IMR-90 (cell line): ENCODE measurements around the gene IPO13. TPM values are rescaled to one million over a fixed set of nuclear protein-coding genes. Genes with fewer than 3 reads are reported as not detected.

Experiments used
- ATAC-seq: fragments of 200-7000 bp; cut with Tn5 transposase; 2 replicates; pipeline ENCODE4 v1.9.1; 2020; ENCODE audit warnings: low read depth, mild to moderate bottlenecking, moderate library complexity
- BruUV-seq: library from RNA; stranded (reverse); fragments of 400-500 nt; replicated peaks from 2 replicates; lab custom pipeline; 2021; lab: Mats Ljungman, UMichigan
- CTCF ChIA-PET: fragments of 300-600 bp; formaldehyde crosslinking; extraction: SDS; loops from one replicate; lab custom pipeline; 2021; ENCODE audit warnings: antibody characterized with exemption; lab: Yijun Ruan, JAX
- POLR2A ChIA-PET: fragments of 300-600 bp; sonication (Branson Sonifier 250); formaldehyde crosslinking; loops from one replicate; lab custom pipeline; 2022; ENCODE audit warnings: antibody characterized with exemption; ENCODE audit not compliant: unreplicated experiment; lab: Charles Lee
- DNase-seq: peaks from one replicate; pipeline ENCODE4 v3.0.0; 2013
- H2AFZ ChIP-seq: replicated peaks from 2 replicates; pipeline ENCODE3; 2013; ENCODE audit warnings: low read length, mild to moderate bottlenecking; ENCODE audit not compliant: poor library complexity
- H2AK5ac ChIP-seq: 2 replicates; pipeline ENCODE4 v1.6.1; 2013; ENCODE audit warnings: low read depth, low read length, inconsistent platforms
- H2AK9ac ChIP-seq: replicated peaks from 2 replicates; pipeline ENCODE3; 2013; ENCODE audit warnings: mild to moderate bottlenecking, low read depth, low read length, moderate library complexity; ENCODE audit not compliant: poor library complexity
- H2BK120ac ChIP-seq: 2 replicates; pipeline ENCODE4 v1.6.1; 2013; ENCODE audit warnings: low read depth, low read length, inconsistent platforms
- H2BK15ac ChIP-seq: 3 replicates; pipeline ENCODE4 v1.6.1; 2013; ENCODE audit warnings: low read depth, low read length, inconsistent platforms
- H2BK20ac ChIP-seq: 2 replicates; pipeline ENCODE4 v1.6.1; 2013; ENCODE audit warnings: low read depth, mild to moderate bottlenecking, inconsistent platforms, low read length, moderate library complexity
- H2BK5ac ChIP-seq: 2 replicates; pipeline ENCODE4 v1.6.1; 2013; ENCODE audit warnings: mild to moderate bottlenecking, low read depth, low read length, inconsistent platforms; ENCODE audit not compliant: poor library complexity, severe bottlenecking
- H3K14ac ChIP-seq: replicated peaks from 2 replicates; pipeline ENCODE4 v1.6.1; 2013; ENCODE audit warnings: low read depth, low read length, inconsistent platforms
- H3K18ac ChIP-seq: 2 replicates; pipeline ENCODE4 v1.6.1; 2013; ENCODE audit warnings: low read depth, low read length, control low read depth
- H3K23ac ChIP-seq: 2 replicates; pipeline ENCODE4 v1.6.1; 2013; ENCODE audit warnings: low read depth, low read length, inconsistent platforms
- H3K27ac ChIP-seq: 2 replicates; pipeline ENCODE4 v1.5.1; 2013; ENCODE audit warnings: mild to moderate bottlenecking, control low read depth, low read length; ENCODE audit not compliant: insufficient read depth
- H3K27me3 ChIP-seq: 2 replicates; pipeline ENCODE4 v1.6.1; 2013; ENCODE audit warnings: low read length; ENCODE audit not compliant: control insufficient read depth, insufficient read depth
- H3K36me3 ChIP-seq: 2 replicates; pipeline ENCODE4 v1.6.1; 2013; ENCODE audit warnings: low read length, mixed read lengths; ENCODE audit not compliant: control insufficient read depth, insufficient read depth
- H3K4ac ChIP-seq: 2 replicates; pipeline ENCODE4 v1.6.1; 2013; ENCODE audit warnings: low read depth, low read length, inconsistent platforms
- H3K4me1 ChIP-seq: 2 replicates; pipeline ENCODE4 v1.6.1; 2013; ENCODE audit warnings: low read length, mixed read lengths; ENCODE audit not compliant: control insufficient read depth, insufficient read depth
- H3K4me2 ChIP-seq: 2 replicates; pipeline ENCODE4 v1.6.1; 2013; ENCODE audit warnings: low read depth, mild to moderate bottlenecking, control low read depth, low read length, moderate library complexity
- H3K4me3 ChIP-seq: 2 replicates; pipeline ENCODE4 v1.5.1; 2013; ENCODE audit warnings: low read depth, mild to moderate bottlenecking, control low read depth, low read length, moderate library complexity; ENCODE audit not compliant: insufficient read depth
- H3K56ac ChIP-seq: 2 replicates; pipeline ENCODE4 v1.6.1; 2013; ENCODE audit warnings: low read length, inconsistent platforms; ENCODE audit not compliant: insufficient read depth; ENCODE audit errors: extremely low read depth
- H3K79me1 ChIP-seq, 2 experiments: 2 replicates each; pipeline ENCODE4 v1.6.1; 2013; ENCODE audit warnings: low read length in 2 of 2, inconsistent platforms in 1 of 2, low read depth in 1 of 2
- H3K9ac ChIP-seq: 2 replicates; pipeline ENCODE4 v1.6.1; 2013; ENCODE audit warnings: low read depth, low read length, control low read depth
- H3K9me1 ChIP-seq: 2 replicates; pipeline ENCODE4 v1.6.1; 2013; ENCODE audit warnings: low read length, inconsistent platforms; ENCODE audit not compliant: insufficient read depth
- H3K9me3 ChIP-seq: 2 replicates; pipeline ENCODE4 v1.6.1; 2013; ENCODE audit warnings: low read length; ENCODE audit not compliant: control insufficient read depth, insufficient read depth
- H4K20me1 ChIP-seq: 2 replicates; pipeline ENCODE4 v1.6.1; 2013; ENCODE audit warnings: low read length, inconsistent platforms; ENCODE audit not compliant: insufficient read depth
- H4K5ac ChIP-seq: 2 replicates; pipeline ENCODE4 v1.6.1; 2013; ENCODE audit warnings: mild to moderate bottlenecking, low read depth, low read length, control low read depth
- H4K8ac ChIP-seq, 2 experiments: 2 replicates each; pipeline ENCODE4 v1.6.1; 2013; ENCODE audit warnings: low read depth in 2 of 2, low read length in 2 of 2, control low read depth in 1 of 2, inconsistent platforms in 1 of 2
- H4K91ac ChIP-seq: 2 replicates; pipeline ENCODE4 v1.6.1; 2013; ENCODE audit warnings: low read depth, low read length, inconsistent platforms; ENCODE audit not compliant: insufficient read depth
- BHLHE40 ChIP-seq: fragments of 150-350 bp; IDR thresholded peaks from 2 replicates; pipeline ENCODE4 v1.6.1; 2016; ENCODE audit warnings: mild to moderate bottlenecking, low read depth, low read length
- CEBPB ChIP-seq: IDR thresholded peaks from 2 replicates; pipeline ENCODE4 v1.6.1; 2012; ENCODE audit warnings: low read depth, low read length, improper control_type of control experiment
- CHD1 ChIP-seq: IDR thresholded peaks from 2 replicates; pipeline ENCODE4 v1.6.1; 2012; ENCODE audit warnings: low read depth, low read length, improper control_type of control experiment
- CTCF ChIP-seq: conservative IDR thresholded peaks from 2 replicates; pipeline ENCODE4 v1.5.1; 2012; ENCODE audit warnings: mild to moderate bottlenecking, low read depth, low read length, improper control_type of control experiment
- ELK1 ChIP-seq: fragments of 150-350 bp; IDR thresholded peaks from 2 replicates; pipeline ENCODE4 v1.6.1; 2016; ENCODE audit warnings: low read depth, mild to moderate bottlenecking, low read length, moderate library complexity, borderline replicate concordance
- MAZ ChIP-seq: IDR thresholded peaks from 2 replicates; pipeline ENCODE4 v1.6.1; 2012; ENCODE audit warnings: low read depth, mild to moderate bottlenecking, low read length, improper control_type of control experiment, moderate library complexity, borderline replicate concordance
- MXI1 ChIP-seq: IDR thresholded peaks from 2 replicates; pipeline ENCODE4 v1.6.1; 2012; ENCODE audit warnings: low read depth, mild to moderate bottlenecking, low read length, moderate library complexity, borderline replicate concordance
- NFE2L2 ChIP-seq: fragments of 150-350 bp; IDR thresholded peaks from 2 replicates; pipeline ENCODE4 v1.6.1; 2016; ENCODE audit warnings: low read depth, mild to moderate bottlenecking, low read length
- POLR2A ChIP-seq: IDR thresholded peaks from 2 replicates; pipeline ENCODE4 v1.6.1; 2012; ENCODE audit warnings: mild to moderate bottlenecking, low read depth, low read length
- RAD21 ChIP-seq: IDR thresholded peaks from 2 replicates; pipeline ENCODE4 v1.6.1; 2012; ENCODE audit warnings: low read length, improper control_type of control experiment
- RCOR1 ChIP-seq: IDR thresholded peaks from 2 replicates; pipeline ENCODE4 v1.6.1; 2012; ENCODE audit warnings: mild to moderate bottlenecking, low read length, improper control_type of control experiment; ENCODE audit not compliant: insufficient replicate concordance
- RFX5 ChIP-seq: IDR thresholded peaks from 2 replicates; pipeline ENCODE4 v1.8.0; 2012; ENCODE audit warnings: low read depth, mild to moderate bottlenecking, low read length, moderate library complexity
- WGBS, 2 experiments: methylation state at CpG; one replicate each; pipeline versions ENCODE4 v1.1.5 to v1.1.7; 2013; ENCODE audit warnings: missing lambda C conversion rate in 2 of 2; ENCODE audit not compliant: insufficient read length in 1 of 2; ENCODE audit errors: extremely low coverage in 2 of 2; 5-methylcytosine and 5-hydroxymethylcytosine counted together
- dilution Hi-C: fragments of 300-500 bp; cut with HindIII; formaldehyde crosslinking; loops from one replicate; pipeline ENCODE4 v1.14.3; 2018; ENCODE audit warnings: low sequenced_read_pairs; ENCODE audit not compliant: unreplicated experiment
- in situ Hi-C: fragments of 300-500 bp; cut with MboI; formaldehyde crosslinking; loops from 3 replicates; pipeline ENCODE4 v1.14.3; 2019; ENCODE audit warnings: low sequenced_read_pairs, inconsistent platforms, mixed read lengths
- intact Hi-C: fragments of 100-400 bp; cut with micrococcal nuclease; formaldehyde crosslinking; loops from 2 replicates; pipeline ENCODE4 v1.10.0; 2022
- polyA plus RNA-seq, 3 experiments: library from polyadenylated mRNA; depleted of rRNA; stranded (reverse); fragments of >200 nt; gene quantifications; 2 replicates each; pipeline ENCODE4 v1.2.3, GENCODE V29; 2012; ENCODE audit warnings: low replicate concordance in 1 of 3
- total RNA-seq: library from RNA; depleted of rRNA; stranded (reverse); fragments of >200 nt; gene quantifications from 2 replicates; pipeline ENCODE4 v1.2.3, GENCODE V29; 2012

IPO13 gene
- total and polyA plus RNA-seq, 2 of the 4 experiments (the other 2 are of a cell fraction): 15.2 to 18.7 TPM

- in situ Hi-C loops: loop anchor here (5.0 kb wide), 1 partner anchor 161 kb away; no protein-coding TSS in a partner anchor
- POLR2A ChIA-PET: no interaction called here
Observed at GRCh38 chr1:43933386-43934100, 13.2 kb upstream of the IPO13 start, which contains the start of gene ARTN. Gene ARTN (plus strand): TSS chr1:43933801. CDS start chr1:43935657, 1,856 bp downstream.

More at GRCh38 chr1:43933386-43934100, 13.2 kb upstream of the IPO13 start, which contains the start of gene ARTN:
- peak within 1 kb of the TSS; percentile 67 for H2BK120ac ChIP-seq
- H3K27me3 ChIP-seq: no peaks in the 10 kb centered on the region; the same call in 1 of the 2 replicates
- H4K91ac ChIP-seq: peak within 1 kb of the TSS; percentile 4; the same call in 1 of the 2 replicates
- H3K9ac ChIP-seq: no peak within 1 kb of the TSS
- H3K4me3 ChIP-seq: peak within 1 kb of the TSS; percentile 37
- peak within 1 kb of the TSS; percentile 11 for H3K23ac ChIP-seq
- peak within 1 kb of the TSS in 1 of 2 experiments; percentile 42; a peak in 1 of 4 replicates for H4K8ac ChIP-seq
- no peak for TF ChIP-seq RAD21
- no peak for TF ChIP-seq BHLHE40
- TF ChIP-seq RFX5: no peak
- TF ChIP-seq POLR2A: no peak
- TF ChIP-seq NFE2L2: no peak
- no peak for TF ChIP-seq ELK1
- TF ChIP-seq MAZ: no peak
- TF ChIP-seq CEBPB: no peak
- TF ChIP-seq RCOR1: no peak
- TF ChIP-seq MXI1: no peak
- no peak for TF ChIP-seq CHD1
- TF ChIP-seq CTCF: no peak
- H3K14ac ChIP-seq: peak within 1 kb of the TSS; percentile 53
- ATAC-seq: peak; percentile 8; the same call in 1 of the 2 replicates
- H2BK20ac ChIP-seq: peak within 1 kb of the TSS; percentile 9; the same call in 1 of the 2 replicates
- H3K9me1 ChIP-seq: peaks cover 6% of the 10 kb centered on the region
- H3K9me3 ChIP-seq: peaks cover 5% of the 10 kb centered on the region
- H2AK5ac ChIP-seq: peak within 1 kb of the TSS; percentile 23
- no TSS peak for BruUV-seq
- dilution Hi-C loops: no loop called here
- H2BK15ac ChIP-seq: peak within 1 kb of the TSS; percentile 8; the same call in 1 of the 3 replicates
- peaks cover 3% of the 10 kb centered on the region; the same call in 1 of the 2 replicates for H4K20me1 ChIP-seq
- H2AFZ ChIP-seq: peak within 1 kb of the TSS; percentile 91
- H2BK5ac ChIP-seq: no peak within 1 kb of the TSS
- no peak within 1 kb of the TSS for H3K56ac ChIP-seq
- H3K18ac ChIP-seq: no peak within 1 kb of the TSS
- 9% methylated on average over 19 of the region's 42 CpGs; no CpG with 5 or more reads in 1 of the 2 experiments for WGBS, 2 experiments
- H3K4me1 ChIP-seq: peaks cover 10% of the 10 kb centered on the region
- H2AK9ac ChIP-seq: peak within 1 kb of the TSS; percentile 73
- peak within 1 kb of the TSS; percentile 76 for H3K4me2 ChIP-seq
- H3K79me1 ChIP-seq: peaks cover 0 to 8% of the 10 kb centered on the region in 2 experiments; a peak in 1 of 4 replicates
- H4K5ac ChIP-seq: no peak within 1 kb of the TSS
- CTCF ChIA-PET: interaction anchor here (1.0 to 5.6 kb wide), 8 partner anchors 7 to 379 kb away, joined by 3 to 149 read pairs (median 6); partner anchors contain the start of gene IPO13
- no peak for DNase-seq
- H3K4ac ChIP-seq: peak within 1 kb of the TSS; percentile 81
- intact Hi-C loops: loop anchor here (1.0 to 5.0 kb wide), 4 partner anchors 81 to 404 kb away; no protein-coding TSS in a partner anchor
- H3K27ac ChIP-seq: no peak within 1 kb of the TSS
- H3K36me3 ChIP-seq: peaks cover 6% of the 10 kb centered on the region; the same call in 1 of the 2 replicates
